GM08714 (cell line): Measurements from ENCODE around the gene SRSF10.
A peak's percentile ranks its signal among the peaks of the same experiment; 100 is the strongest.

Experiments
- H3K4me3 ChIP-seq: fragments of 200-500 bp; sonication (Bioruptor generic); 2 replicates; pipeline ENCODE4 v1.5.1; 2014; ENCODE audit warnings: mild to moderate bottlenecking, low read length, inconsistent platforms
- ZNF274 ChIP-seq: IDR thresholded peaks from 2 replicates; pipeline ENCODE4 v1.6.1; 2012; ENCODE audit warnings: mild to moderate bottlenecking, low read depth, low read length

SRSF10 gene

DNA sequence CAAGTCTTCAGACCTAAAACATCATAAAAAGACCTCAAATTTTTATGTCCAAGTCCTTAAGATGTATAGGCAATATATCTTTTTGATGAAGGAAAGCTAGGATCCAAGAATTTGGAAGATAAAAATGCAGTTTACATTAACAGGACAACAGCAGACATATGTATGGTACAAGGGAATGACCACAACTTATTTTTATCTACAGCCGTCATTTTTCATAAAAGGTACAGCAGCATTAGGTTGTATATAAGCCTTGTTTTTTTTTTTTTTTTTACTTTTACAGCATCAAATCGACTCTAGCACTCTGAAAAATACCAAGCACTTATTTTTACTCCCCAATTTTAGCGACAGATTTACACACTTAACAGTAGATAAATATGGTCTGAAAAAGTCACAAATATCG lies 1.3 kb downstream of the SRSF10 start:
- TF ChIP-seq ZNF274: no peak
- H3K4me3 ChIP-seq: peak overlapping the region; percentile 85; the same call in 1 of the 2 replicates

DNA sequence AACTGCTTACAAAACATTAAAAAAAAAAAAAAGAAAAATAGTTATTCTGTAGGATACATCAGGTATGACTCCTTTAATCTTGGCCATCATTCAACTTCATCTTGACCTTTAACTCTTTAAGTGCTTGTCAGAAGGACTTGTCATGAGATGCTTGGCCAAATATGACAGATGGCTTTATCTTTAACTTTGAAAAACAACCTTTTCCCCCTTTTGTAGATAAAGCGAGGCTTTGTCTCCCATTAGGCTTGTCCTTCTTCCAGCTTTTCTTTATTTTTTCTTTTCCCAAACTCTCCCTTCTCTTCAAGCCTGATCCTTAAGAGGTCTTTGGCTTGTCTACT lies 2.3 kb downstream of the SRSF10 start:
- peak overlapping the region; percentile 85; the same call in 1 of the 2 replicates for H3K4me3 ChIP-seq
- TF ChIP-seq ZNF274: no peak

- no peak for TF ChIP-seq ZNF274
- peak overlapping the region; percentile 85 for H3K4me3 ChIP-seq
These were observed 2.8 kb downstream of the SRSF10 start for GRCh38 chr1:23977187-23977853.

DNA sequence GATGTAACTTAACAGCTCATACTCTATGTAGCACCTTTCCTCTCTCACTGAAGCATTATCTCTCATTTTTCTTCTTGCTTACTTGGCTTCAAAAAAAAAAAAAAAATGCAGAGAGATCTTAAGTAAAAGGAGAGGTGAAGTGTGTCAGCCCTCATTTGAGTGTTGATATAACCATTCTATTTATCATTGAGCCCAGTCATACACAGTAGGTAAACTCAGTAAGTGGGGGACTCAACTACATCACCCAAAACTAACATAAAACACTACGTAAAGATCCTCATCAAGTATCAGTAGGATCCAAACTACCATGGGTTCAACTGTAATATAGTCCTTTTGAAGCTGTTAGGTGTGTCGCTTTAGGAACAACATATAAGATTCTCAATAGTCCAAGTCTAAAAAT lies 12.3 kb downstream of the SRSF10 start:
- H3K4me3 ChIP-seq: no peak overlapping the region
- no peak for TF ChIP-seq ZNF274

DNA sequence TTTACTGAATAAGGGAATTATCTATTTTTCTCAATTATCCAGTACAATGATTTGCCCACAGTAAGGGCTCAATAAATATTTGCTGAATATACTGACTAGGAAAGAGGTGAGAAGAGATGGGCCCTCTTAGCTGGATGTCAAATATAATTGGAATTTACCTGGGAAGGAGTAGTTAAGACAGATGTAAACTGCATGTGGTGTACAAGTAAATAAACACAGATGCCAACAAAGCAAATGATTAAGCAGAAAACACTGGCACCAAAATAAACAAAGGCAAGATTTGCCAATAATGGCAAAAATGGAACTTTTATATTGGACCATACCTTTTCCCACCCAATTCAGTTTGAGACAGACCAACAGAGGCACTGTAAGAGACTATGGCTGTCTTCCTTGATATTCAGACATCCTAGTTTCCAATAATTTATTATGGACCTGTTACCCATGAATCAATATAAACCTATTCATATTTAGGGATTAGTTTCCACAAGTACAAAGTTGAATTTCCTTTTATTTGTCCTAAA lies 13.1 kb downstream of the SRSF10 start:
- no peak for TF ChIP-seq ZNF274

DNA sequence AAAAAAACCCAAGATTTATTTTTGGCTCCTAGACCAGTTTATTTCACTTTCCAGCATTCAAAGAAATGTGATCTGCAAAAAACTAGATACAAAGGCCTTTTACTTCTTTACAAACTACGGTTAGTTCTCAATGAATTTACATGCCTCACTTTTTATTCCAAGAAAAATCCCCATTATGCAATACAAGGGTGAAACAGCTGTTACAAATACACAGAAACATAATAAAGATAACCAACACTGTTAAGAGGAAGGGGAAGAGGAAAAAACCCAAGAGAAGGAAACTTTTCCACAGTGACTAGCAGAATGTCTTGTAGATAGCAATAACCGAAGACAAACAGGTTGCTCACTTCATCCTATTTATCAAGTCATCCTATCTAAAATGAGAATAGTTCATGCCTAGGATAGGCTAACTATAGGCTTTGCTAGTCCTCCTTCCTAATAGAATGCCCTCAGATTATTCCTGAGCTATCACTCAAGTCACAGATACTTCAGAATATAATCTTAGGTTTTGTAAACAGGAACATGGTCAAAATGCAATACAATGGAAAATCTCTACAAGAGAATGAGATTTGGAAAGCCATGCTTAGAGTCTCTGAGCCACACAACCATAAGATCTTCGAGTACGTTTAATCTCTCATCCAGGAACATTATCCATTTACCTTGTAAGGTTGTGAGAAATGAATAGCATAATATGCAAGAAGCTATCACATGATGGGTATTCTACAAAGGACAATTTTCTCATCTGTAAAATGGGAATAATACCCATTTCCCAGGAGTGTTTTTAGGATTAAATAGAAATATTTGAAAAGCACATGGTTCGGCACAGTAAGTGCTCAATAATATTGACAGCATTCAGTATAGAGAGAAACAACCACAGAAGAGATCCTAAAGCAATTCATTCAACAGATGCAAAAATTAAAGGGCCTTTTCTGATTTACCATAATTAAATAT lies 15.1 kb downstream of the SRSF10 start:
- TF ChIP-seq ZNF274: no peak
- H3K4me3 ChIP-seq: no peak overlapping the region

More for the DNA sequence above, 13.1 kb downstream of the SRSF10 start:
- no peak overlapping the region for H3K4me3 ChIP-seq

GRCh38 chr1:23964235-23964668 lies 15.9 kb downstream of the SRSF10 start:
- H3K4me3 ChIP-seq: no peak overlapping the region
- TF ChIP-seq ZNF274: no peak

DNA sequence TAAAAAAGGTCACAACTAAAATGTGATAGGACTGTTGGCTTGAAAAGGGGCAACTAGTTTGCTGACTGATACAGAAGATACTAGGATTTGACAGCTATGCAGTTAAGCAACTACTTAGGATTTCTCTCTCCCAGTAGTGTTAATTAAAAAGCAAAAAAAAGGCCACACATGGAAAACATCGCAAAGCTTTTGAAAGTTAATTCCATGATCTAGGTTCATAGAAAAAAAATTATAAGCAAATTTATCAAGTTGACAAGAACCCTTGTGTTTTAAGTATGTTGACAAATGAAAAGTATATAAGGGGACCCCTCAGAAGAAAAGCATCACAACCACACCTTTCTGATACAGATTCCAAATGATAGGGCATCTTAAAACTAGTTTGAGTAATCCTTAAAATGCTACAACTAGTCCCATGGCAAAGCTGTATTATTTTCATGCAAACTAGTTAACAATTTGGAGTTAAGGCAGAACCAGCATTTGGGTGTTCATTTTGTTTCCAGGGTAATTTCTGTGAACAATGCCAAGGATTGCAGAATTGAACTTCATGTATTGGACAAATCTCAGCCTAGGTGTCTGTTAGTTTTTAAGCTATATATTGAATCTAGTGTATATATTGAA lies 16.4 kb downstream of the SRSF10 start:
- no peak overlapping the region for H3K4me3 ChIP-seq
- TF ChIP-seq ZNF274: no peak

- peak overlapping the region; percentile 96 for H3K4me3 ChIP-seq
- TF ChIP-seq ZNF274: no peak
These were observed 19.7 kb downstream of the SRSF10 start for GRCh38 chr1:23960291-23961020.

- TF ChIP-seq ZNF274: no peak
- H3K4me3 ChIP-seq: peak within 1 kb of the TSS; percentile 96
These were observed 20.5 kb downstream of the SRSF10 start, which contains the start of gene PNRC2 for GRCh38 chr1:23959461-23960290. Gene PNRC2 (plus strand): TSS chr1:23959828. CDS start chr1:23961458, 1,630 bp downstream.

DNA sequence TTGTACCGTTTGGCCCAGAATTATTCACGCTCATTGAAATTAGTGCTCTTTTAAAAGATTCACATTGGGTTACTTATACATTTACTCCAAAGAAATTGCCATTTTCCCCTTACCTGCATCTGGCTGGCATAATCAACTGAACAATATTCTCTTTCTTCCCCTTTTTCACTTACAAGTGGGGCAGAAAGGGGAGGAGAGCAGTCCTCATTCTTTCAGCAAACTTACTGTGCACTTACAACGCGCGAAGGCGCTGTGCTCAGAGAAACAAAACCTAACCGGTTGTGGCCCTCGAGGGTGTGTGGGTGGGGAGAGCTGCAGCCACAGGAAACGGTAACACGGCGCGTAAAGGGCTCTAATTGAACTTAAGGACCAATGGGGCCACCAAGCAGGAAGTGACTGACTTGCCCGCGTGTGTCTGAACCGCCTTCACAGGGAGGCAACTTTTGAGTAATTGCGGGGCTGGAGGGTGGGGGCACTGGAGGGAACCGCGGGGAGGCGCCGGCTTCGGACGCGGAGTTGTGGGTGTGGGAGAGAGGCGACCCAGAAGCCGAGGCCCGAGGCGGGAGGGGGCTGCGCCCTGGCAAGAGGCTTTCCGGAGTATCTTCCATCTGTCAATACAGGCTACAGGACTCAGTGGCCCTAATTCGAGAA lies 21.2 kb downstream of the SRSF10 start:
- peak overlapping the region; percentile 71; the same call in 1 of the 2 replicates for H3K4me3 ChIP-seq
- TF ChIP-seq ZNF274: no peak

GRCh38 chr1:23958040-23958809 lies 21.9 kb downstream of the SRSF10 start:
- peak overlapping the region; percentile 30; the same call in 1 of the 2 replicates for H3K4me3 ChIP-seq

GRCh38 chr1:23957096-23957495 lies 23.0 kb downstream of the SRSF10 start:
- no peak for TF ChIP-seq ZNF274
- H3K4me3 ChIP-seq: no peak overlapping the region
